GM18873 (cell line): ENCODE data around the gene PPP2R2C.

Experiments
- ATAC-seq: cut with Tn5 transposase; IDR thresholded peaks from one replicate; pipeline ENCODE4 v1.9.1; 2021; ENCODE audit warnings: mild to moderate bottlenecking, moderate library complexity, moderate number of reproducible peaks; ENCODE audit not compliant: unreplicated experiment, low FRiP score

PPP2R2C gene

DNA sequence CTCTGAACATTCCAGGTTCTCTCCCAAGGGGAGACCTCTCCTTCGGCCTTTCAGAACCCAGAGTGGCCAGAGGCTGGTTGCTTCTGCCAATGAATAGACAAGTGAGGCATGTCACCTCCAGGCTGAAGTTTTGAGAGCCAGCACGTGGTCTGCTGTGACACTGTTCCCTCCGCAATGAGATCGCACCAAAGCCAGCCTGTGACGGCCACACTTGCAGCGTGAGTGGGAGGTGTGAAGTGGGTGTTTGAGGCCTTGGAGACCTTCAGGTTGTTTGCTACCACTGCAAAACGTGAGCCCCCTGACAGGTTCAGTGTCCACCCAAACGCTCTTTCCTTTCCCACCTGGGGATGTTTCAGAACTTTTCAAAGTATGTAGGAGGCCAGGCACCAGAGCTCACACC is 121.8 kb downstream of the PPP2R2C start:
- no peak for ATAC-seq

DNA sequence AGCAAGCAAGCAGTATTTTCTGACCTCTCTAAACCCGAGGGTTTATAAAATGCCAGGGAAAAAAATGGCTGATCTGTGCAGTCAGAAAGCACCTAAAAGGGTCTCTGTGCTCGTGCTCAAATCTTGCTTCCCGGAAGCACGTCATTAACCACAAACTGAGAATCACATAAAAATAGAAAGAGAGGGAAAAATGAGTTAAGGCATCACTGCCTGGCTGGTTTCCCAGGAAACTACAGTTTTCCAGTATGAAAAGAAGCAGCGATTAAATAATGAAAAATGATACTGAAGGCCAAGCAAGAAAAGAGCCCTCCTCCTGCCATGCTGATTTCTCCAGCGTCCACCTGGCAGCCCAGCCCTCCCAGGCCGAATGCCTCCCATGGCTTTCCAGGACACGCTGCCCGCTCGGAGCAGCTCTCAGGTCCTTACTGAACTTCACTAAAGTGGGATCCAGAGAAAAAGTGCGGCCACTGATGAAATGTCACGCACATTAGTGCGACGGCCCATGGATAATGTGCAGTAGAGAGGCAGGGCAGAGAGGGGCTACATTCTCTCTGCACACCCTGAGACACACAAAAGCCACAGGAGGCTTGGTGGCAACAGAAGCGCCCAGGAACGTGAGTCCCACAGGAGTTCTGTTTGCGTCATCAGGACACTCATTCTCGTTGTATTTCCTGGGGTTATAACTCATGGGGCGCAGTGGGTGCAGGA is 122.4 kb downstream of the PPP2R2C start:
- no peak for ATAC-seq

DNA sequence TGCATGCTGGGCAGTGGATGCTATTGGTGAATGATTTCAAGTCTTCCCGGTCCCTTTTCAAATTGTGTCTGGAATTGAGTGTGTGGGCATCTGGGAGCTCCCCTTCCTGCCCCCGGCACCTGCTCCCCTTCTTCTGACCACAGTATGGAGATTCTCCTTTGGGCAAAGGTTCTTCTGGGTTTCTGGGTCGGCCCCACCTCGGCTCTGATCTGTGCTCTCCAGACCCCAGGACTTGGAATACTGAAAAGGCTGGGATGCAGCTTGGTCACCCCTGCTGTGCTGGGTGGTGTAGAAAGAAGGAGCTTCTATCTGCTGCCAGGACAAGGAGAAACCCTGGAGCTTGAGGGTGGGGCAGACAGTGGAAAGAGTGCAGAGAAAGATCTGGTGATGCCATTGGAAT is 124.0 kb downstream of the PPP2R2C start:
- no peak for ATAC-seq

DNA sequence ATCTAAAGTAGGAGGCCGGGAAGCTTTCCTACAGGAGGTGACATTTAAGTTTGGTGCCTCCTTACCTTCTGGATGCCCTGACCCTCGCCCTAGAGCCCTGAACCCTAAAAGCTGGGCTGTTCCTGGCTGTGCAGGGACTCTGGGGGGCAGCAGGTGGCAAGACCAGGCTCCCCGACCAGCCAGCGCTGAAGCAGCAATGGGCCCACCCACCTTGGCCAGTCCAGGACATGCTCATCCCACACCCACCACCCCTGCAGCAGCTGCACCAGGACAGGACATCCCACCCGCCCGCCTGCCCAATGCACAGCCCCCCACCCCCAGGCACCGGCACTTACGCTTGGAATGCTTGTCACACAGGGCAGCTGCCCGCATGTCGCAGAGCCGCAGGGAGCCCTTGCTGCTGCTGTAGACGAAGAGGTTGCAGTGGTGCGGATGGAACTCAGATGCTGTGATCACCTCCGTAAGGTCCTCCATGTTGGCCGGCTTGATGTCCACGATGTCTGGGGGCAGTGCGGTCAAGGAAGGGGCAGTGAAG is 124.8 kb downstream of the PPP2R2C start:
- no peak for ATAC-seq

DNA sequence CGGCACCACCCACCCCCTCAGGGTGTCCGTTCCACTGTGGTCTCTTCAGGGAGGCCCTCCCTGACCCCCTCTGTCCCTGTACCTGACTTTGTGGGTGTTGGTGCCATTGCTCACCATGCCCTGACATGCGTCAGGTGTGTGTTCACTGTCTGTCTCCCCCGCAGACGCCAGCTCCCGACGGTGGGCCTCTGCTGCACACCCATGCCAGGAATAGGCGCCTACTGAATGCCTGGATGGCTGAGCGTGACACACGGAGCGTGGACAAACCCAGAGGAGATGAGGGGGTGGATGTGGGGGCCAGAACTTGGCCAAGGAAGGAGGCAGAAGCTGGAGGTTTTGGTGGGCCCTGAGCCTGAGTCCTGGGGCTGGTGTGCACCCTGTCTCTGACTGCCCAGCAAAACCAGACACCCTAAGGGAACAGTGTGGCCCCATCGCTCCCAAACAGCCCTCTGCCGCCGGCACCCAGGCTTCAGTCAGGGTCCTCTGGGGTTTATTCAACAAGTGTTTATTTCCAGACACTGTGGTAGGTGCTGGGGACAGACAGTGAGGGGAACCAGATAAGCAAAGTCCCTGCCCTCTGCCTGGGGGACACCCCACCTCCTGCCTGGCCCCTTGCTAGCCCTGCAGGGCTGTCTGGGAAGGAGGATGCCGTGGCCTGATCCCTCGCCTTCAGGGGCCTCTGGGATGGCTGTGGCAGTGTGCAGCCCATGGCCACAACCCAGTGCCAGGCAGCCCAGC is 125.9 kb downstream of the PPP2R2C start:
- ATAC-seq = no peak

DNA sequence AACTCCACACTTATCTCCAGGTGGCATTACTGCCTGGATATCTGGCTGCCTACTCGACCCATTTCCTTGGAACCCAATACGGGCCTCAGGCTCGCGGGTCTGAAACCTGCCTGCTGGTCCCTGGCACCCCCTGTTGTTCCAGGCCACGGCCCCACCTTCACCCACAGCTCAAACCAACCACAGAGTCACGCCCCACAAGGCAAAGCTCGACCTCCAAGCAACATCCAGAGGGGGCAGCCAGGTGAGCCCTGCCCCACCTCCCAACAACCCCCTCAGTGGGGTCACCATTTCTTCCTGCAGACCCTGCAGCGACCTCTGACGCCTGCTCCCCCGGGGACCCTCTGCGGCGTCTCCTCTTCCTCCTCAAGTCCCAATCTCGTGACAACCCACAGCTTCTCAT is 126.5 kb downstream of the PPP2R2C start:
- no peak for ATAC-seq

DNA sequence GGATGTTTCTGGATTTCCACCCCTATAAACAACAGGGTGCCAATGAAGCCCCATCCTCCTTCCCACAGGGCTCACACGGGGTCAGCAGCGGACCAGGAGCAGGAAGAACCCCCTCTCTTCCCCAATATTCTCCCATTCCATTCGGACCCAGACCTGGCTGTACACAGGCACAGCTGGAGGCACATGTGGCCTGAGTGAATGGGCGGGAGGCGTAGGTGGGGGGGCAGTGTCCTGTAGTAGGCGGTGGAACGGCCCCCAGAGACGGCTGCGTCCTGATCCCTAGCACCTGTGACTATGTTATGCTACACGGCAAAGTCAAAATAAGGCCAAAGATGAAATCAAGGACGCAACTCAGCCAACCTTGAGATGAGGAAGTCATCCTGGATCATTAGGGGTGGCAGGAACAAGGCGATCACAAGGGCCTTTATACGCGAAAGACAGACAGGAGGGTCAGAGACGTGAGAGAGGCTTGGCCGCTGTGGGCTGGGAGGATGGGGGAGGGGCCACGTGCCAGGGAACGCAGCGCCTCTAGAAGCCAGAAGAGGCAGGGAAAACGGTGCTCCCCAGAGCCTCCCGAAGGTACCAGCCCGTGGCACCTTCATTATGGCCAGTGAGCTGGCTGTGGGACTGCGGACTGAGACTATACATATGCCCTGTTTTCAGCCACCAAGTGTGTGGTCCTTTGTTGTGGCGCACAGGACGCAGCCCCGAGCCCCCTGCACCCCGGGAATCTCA is 127.2 kb downstream of the PPP2R2C start:
- no peak for ATAC-seq

DNA sequence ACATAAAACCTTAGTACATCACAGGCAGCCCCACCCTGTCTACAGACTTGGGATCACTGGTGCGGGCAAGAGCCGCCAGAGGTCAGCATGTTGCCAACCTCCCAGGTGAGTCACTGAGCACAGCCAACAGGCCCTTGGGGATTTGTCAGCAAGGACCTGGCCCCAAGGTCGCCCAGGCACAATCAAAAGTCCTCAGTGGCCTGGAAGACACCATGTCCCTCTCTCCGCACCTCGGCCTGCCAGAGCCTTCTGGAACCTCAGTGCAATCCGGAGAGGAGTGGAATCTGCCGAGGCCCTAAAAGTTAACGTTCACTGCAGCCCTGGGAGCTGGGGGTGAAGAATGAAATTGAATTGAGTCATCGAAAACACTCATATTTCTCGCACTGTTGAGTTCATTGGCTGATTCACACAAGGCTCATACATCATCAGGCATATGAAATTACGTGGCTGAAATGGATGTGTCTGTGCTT is 128.4 kb downstream of the PPP2R2C start:
- ATAC-seq = no peak

DNA sequence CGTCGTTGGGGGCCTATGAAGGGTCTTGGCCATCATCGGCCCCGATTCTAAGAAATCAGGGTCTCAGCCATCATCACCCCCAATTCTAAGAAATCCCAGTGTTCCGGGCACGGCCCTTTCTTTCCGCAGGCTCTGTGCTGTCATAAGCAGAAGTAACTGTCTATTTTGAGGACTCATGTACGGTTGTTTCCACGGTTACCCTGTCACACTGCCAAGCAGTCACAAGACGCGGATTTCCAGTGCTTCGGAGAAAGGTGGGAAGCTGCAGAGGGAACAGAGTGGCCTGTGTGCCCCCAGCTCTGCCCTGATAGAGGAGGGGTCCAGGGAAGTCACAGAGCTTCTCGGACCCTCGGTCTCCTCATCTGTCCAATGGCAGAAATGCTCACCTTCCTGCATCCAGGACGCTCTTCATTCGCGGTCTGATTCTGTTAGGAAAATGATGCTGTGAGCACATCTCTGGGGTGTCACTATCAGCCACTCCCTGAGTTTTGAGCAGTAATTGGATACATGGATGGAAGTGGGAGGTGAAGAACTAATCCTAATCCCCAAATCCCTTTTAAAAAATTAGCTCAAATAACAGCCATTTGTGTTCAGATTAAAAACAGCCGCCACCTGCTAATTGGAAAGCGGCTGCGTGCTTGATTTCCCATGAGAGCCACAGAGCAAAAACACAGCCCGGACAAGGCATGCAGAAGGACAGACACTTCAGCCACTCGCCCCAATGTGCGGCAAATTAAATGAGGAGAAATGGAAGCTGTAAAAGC is 129.7 kb downstream of the PPP2R2C start:
- ATAC-seq = no peak

DNA sequence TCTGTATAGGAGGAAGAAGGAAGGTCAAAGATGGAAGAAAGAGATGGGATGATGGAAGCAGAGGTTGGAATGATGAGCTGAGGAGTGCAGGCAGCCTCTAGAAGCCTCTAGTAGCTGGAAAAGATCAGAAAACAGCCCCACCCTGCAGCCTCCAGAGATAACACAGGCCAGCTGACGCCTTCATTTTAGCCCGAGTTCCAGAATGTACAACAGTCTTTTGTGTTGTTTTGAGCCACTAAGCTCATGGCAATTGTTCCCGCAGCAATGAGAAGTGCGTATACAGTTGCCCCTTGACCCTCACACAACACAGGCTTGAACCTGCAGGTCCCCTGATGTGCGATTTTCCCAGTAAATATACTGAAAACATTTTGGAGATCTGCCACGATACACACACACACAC is 130.7 kb downstream of the PPP2R2C start:
- no peak for ATAC-seq

DNA sequence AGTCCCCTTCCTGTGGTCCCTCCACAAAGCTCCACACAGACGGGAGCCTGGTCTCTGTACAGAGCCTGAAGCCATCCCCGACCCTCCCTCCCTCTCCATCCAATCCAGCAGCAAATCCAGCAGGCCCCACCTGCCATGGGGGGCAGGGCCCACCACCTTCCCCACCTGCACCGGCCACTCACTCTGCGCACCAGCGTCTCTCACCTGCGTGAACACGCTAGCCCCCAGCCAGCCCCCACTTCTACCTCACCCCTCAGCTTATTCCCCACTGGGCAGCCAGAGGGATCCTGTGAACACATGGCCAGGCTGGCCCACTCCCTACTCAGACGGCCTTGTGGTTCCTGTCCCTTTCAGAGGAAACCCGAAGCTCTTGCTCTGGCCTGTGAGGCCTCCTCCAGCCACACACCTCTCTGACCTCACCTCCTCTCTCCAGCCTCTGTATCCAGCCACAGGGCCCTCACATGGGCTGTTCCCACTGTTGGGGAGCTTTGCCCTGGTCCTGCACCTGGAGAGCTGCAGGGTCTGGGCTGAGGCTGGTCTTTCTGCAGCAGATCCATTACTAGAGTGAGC is 131.9 kb downstream of the PPP2R2C start:
- no peak for ATAC-seq

DNA sequence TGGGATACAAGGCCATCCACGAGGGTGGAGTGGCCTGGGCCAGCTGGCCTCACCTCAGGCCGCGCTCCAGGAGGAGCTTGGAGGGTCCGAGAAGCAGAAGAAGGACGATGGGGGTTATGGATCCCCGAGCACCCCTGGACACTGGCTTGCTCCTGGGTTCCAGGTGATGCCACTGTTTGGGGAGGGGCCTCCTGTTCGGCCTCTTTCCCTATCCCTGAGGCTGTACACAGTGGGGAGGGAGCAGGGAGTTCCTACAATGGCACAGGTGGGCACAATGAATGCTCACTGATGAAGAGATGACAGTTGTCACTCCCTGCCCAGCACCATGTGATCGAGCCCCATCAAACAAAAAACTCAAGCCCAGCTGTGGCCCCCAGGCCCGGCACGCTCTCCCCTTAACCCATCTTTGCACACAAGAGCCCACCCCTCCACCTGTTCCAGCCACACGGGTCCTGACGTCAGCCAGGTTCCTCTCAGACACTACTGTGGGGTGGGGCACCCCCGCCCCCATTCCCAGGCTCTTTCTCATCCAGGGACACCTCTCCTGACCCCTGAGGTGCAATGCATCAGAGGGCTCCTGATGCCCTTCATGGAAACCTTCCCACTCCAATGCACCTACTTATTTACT is 132.5 kb downstream of the PPP2R2C start:
- ATAC-seq = no peak

DNA sequence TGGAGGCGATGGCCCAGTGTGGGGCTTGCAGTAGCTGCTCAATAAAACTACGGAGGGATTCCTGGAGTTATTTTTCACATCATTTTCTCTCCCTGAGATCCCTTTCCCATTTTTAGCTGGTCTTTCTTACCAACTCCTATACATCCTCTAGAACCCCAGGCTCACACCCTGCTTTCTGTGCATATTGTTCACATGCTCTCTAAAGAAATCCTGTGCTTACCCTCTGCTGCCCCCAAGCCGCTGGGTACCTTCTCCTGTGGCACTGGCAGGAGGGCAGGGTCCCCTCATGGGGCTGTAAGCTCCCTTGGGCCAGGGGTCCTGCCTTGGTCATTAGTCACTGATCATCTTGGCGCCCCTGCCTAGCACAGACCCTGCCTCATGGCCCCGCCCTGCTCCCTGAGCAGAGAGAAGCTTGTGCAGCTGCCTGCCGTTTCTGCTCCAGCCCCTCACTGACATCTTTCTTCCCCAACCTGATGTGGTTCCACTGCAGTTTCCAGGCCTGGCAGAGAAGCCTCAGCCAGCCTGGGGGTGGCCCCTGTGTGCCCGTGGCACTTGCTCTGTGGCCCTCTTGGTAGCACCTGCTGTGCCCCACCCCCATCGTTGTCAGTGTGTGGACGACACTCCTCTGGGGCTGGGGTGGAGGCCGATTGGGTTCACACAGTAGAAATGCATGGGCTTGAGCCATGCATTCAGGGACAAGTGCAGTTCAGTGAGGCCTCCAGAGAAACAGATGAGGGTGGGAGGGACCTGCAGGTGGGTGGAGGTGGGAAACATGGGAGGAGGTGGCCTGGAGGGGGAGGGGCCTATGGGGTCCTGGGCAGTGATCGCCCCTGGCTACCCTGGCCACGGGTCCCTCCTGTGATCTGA is 133.2 kb downstream of the PPP2R2C start:
- no peak for ATAC-seq

DNA sequence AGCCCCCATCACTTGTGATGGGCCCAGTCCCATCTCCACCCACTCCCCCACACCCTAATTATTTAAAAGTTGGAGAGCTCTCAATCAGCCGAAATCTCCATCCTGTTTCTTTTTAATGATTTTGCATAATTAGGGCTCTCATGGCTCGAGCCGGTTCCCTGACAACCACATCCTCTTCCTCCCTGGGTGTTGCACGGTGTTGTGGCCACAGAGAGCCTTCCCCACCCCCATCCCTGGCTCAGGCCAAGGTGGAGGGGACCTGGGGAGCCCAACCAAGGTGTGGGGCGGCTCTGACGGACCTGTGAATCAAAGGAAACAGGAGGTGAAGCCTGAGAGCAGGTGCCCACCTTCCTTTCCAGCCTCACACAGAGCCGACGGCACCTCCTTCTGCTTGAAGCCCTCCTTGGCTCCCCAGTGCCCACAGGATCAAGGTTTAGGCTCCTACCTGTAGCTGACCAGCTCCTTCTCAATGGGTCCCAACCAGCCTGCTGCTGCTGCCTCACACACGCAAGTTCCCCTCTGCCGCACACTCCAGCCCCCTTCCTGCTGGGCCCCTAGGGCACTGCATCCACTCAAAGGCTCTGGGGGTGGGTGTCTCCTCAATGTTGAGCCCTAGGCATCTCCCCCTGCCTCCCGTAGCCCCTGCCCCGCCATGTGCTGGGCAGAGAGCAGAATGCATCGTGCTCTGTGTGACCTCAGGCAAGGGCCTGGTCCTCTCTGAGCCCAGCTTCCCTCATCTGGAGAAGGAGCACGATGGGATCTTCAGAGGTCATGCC is 134.1 kb downstream of the PPP2R2C start:
- no peak for ATAC-seq

DNA sequence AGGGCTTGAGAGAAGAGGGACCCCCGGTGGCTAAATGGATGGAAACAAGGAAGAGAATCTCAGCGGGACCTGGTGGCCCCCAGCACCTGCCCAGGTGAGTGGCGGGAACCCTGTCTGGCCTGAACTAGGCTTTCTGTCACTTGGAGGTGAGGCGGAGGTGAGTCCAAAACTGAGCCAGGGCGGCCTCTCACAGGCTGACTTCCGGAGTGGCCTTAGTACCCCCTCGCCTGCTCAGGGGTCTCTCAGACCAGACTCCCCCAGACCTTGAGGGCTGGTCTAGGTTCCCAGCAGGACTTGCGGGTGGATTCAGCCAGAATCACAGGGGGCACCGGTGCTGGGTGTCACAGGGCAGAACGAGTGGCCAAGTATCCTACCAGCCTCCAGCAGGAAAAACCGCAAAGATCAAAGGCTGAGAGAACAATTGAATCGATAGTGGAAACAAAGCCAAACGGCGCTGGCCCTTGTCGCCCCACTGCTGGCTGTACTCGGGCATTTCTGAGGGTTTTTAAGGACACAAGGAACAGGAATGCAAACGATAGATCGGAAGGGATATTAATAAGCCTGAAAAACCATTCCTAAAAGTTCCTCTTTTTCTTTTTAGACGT is 135.0 kb downstream of the PPP2R2C start:
- ATAC-seq = no peak

DNA sequence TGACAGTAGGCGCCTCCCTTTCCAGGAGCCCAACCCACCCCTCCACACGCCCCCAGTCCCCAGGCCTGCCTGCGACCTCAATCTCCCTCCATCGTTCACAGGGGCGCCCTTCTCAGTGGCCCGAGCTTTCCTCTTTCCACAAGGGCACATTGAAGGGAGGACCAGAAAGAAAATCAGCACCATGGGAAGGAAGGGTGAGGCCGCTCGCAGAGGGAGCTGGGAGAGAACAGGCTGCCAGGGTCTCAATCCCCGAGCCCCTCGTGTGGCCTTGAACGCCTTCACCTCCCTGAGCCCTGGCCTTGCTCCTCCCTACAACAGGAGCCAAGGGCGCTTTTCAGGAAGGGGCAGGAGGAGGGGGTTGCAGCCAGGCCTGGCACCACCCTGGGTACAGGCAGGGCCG is 136.2 kb downstream of the PPP2R2C start:
- no peak for ATAC-seq

DNA sequence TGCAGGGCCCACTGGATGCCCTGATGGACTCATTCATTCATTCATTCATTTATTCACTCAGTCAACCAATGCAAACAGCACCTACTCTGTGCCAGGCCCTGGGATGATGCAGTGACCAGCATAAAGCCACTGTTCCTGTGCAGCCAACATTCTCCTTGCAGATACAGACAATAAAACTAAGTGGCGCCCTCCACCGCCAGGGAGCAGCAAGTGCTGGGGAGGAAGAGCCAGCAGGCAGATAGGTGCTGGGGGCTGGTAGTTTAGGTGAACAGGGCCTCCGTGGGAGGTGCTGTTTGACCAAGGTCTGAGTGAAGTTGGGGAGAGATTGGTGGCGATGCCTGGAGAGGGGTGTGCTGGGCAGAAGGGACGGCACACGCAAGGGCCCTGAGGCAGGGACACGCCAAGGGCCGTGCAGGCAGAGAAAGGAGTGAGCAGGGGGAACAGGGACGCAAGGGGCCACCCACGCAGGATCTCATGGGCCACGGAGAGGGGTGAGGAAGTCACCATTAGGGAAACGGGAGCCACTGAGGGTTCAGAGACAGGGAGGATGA is 137.3 kb downstream of the PPP2R2C start:
- no peak for ATAC-seq
